ENCODE measurements around the gene SLC13A4.
"Not testable (repeated sequence)": the region's sequence is repeated elsewhere in the genome, so short reads cannot be mapped to it uniquely, and the experiment has no call there.

SLC13A4 gene

GRCh38 chr7:135659159-135659846, 68.7 kb downstream of the SLC13A4 start:
- DNase-seq, result no peak

- no peak for DNase-seq
Measured at GRCh38 chr7:135658564-135658963, 69.4 kb downstream of the SLC13A4 start.

GRCh38 chr7:135653340-135654080, 74.5 kb downstream of the SLC13A4 start:
- no peak for DNase-seq

GRCh38 chr7:135650831-135651573, 77.0 kb downstream of the SLC13A4 start:
- no peak for DNase-seq

- no peak for DNase-seq
Measured at GRCh38 chr7:135648235-135648634, 79.8 kb downstream of the SLC13A4 start.

- no peak for DNase-seq
Measured at GRCh38 chr7:135647755-135648154, 80.2 kb downstream of the SLC13A4 start.

- no peak for DNase-seq
Measured at GRCh38 chr7:135645296-135645904, 82.6 kb downstream of the SLC13A4 start.

GRCh38 chr7:135644729-135645128, 83.3 kb downstream of the SLC13A4 start:
- DNase-seq, result no peak

GRCh38 chr7:135644154-135644553, 83.8 kb downstream of the SLC13A4 start:
- DNase-seq, result no peak

- not testable (repeated sequence) for DNase-seq
Measured at GRCh38 chr7:135639690-135640089, 88.3 kb downstream of the SLC13A4 start.

- no peak for DNase-seq
Measured at GRCh38 chr7:135634191-135634878, 93.7 kb downstream of the SLC13A4 start.
